Activated naive CD4-positive, alpha-beta T cell treated with anti-CD3 and anti-CD28 coated beads, Interleukin-2, amount 50 U/mL, for 16 hours (primary cell): ENCODE measurements around the gene SLC6A3.
"Not testable (repeated sequence)": the region's sequence is repeated elsewhere in the genome, so short reads cannot be mapped to it uniquely, and the experiment has no call there.

Source experiments
- DNase-seq: peaks from one replicate; pipeline ENCODE4 v3.0.0-alpha.2; 2020

The SLC6A3 gene

GRCh38 chr5:1463326-1464095 is 18.3 kb upstream of the SLC6A3 start:
- no peak for DNase-seq

DNA sequence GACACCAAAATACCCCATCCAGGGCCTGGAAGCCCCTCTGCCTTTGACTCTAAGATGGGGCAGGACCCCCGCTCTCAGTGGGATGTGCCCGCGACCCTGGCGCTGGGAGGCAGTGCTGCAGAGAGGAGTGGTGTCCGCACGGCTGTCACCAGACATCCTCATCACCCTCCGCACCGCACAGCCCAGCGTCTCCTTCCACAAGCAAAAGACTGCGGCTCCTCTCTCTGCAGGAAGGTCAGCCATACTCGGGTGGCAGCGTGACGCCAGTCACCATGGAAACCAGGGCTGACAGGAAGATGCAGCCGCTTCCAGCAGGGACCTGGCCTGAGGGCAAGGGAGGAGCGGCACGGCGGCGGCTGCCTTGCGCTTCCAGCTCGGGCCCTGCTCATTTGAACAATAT is 17.1 kb upstream of the SLC6A3 start:
- no peak for DNase-seq

GRCh38 chr5:1461396-1461795 is 16.2 kb upstream of the SLC6A3 start:
- no peak for DNase-seq

- no peak for DNase-seq
Observed at GRCh38 chr5:1460054-1460682, 14.9 kb upstream of the SLC6A3 start.

DNA sequence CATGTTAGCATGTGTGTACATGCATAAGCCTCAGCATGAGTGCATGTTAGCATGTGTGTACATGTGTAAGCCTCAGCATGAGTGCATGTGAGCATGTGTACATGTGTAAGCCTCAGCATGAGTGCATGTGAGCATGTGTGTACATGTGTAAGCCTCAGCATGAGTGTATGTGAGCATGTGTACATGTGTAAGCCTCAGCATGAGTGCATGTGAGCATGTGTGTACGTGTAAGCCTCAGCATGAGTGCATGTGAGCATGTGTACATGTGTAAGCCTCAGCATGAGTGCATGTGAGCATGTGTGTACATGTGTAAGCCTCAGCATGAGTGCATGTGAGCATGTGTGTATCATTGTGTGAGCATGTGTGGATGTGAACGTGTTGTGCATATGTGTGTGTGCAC is 14.2 kb upstream of the SLC6A3 start:
- not testable (repeated sequence) for DNase-seq

GRCh38 chr5:1456110-1456881 is 11.1 kb upstream of the SLC6A3 start:
- not testable (repeated sequence) for DNase-seq

- no peak for DNase-seq
Observed at GRCh38 chr5:1453613-1454012, 8.4 kb upstream of the SLC6A3 start.

DNA sequence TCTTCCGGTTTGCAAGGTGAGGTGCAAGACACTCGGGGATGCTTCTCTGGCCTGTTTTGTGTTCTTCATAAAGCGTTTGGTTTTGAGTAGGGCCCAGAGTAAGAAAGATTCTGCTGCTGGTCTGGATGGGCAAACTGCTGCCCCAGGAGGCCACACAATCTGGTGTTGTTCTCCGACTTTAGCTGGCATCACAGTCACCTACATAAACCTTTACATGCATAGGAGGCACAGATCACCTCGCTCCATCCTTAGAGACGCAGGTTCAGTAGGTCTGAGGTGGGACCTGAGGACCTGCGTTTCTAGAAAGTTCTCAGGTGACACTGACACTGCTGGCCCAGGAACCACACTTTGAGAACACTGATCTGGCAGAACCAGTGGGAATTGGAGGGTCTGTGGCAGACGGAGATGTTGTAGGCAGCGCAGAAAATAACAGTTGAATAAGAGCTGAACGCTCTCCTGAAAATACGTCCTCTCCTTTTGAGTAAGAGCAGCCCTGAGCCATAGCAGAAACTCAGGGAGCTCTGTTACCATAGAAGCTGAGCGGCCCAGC is 3.9 kb upstream of the SLC6A3 start:
- DNase-seq, result no peak

- no peak for DNase-seq
Observed at GRCh38 chr5:1448511-1449011, 3.3 kb upstream of the SLC6A3 start.

- no peak for DNase-seq
Observed at GRCh38 chr5:1447671-1448361, 2.6 kb upstream of the SLC6A3 start.

- DNase-seq, result no peak
Observed at GRCh38 chr5:1446602-1447343, 1.5 kb upstream of the SLC6A3 start.

GRCh38 chr5:1445689-1446601 is 705 bp upstream of the SLC6A3 start:
- no peak for DNase-seq

- DNase-seq, result no peak
Observed at GRCh38 chr5:1444361-1445189, 665 bp downstream of the SLC6A3 start.

GRCh38 chr5:1443991-1444360 is 1.3 kb downstream of the SLC6A3 start:
- DNase-seq, result no peak

- DNase-seq, result no peak
Observed at GRCh38 chr5:1443171-1443570, 2.1 kb downstream of the SLC6A3 start.

- no peak for DNase-seq
Observed at GRCh38 chr5:1442222-1443145, 2.8 kb downstream of the SLC6A3 start.

- no peak for DNase-seq
Observed at GRCh38 chr5:1441166-1441865, 3.9 kb downstream of the SLC6A3 start.

- no peak for DNase-seq
Observed at GRCh38 chr5:1440098-1440493, 5.1 kb downstream of the SLC6A3 start.
